NCI-H524 (cell line): ENCODE measurements around the gene BCAM.
"Not testable (repeated sequence)": the region's sequence is repeated elsewhere in the genome, so short reads cannot be mapped to it uniquely, and the experiment has no call there.

Source experiments
- DNase-seq, 2 experiments: peaks; one replicate each; lab custom pipeline; 2025; lab: John Stamatoyannopoulos, UW

Gene BCAM

GRCh38 chr19:44817725-44818465 is 9.0 kb downstream of the BCAM start:
- DNase-seq: no peak

DNA sequence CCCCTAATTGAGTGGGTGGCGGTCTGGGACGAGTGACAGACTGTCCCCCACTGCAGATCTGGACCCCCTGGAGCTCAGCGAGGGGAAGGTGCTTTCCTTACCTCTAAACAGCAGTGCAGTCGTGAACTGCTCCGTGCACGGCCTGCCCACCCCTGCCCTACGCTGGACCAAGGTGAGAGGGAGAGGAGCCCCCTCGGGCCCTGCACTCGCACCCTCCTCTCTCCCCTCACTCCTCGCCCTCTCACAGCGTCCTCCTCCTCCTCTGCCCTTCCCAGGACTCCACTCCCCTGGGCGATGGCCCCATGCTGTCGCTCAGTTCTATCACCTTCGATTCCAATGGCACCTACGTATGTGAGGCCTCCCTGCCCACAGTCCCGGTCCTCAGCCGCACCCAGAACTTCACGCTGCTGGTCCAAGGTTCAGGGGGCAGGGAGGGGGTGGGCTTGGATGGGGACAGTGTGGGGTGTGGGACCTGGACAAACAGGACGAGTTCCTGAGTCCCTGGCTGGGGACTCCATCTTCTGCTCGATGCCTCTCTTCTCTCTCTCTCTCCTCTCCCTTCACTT is 9.6 kb downstream of the BCAM start:
- no peak for DNase-seq

- DNase-seq: no peak
Observed at GRCh38 chr19:44819246-44819832, 10.4 kb downstream of the BCAM start.

DNA sequence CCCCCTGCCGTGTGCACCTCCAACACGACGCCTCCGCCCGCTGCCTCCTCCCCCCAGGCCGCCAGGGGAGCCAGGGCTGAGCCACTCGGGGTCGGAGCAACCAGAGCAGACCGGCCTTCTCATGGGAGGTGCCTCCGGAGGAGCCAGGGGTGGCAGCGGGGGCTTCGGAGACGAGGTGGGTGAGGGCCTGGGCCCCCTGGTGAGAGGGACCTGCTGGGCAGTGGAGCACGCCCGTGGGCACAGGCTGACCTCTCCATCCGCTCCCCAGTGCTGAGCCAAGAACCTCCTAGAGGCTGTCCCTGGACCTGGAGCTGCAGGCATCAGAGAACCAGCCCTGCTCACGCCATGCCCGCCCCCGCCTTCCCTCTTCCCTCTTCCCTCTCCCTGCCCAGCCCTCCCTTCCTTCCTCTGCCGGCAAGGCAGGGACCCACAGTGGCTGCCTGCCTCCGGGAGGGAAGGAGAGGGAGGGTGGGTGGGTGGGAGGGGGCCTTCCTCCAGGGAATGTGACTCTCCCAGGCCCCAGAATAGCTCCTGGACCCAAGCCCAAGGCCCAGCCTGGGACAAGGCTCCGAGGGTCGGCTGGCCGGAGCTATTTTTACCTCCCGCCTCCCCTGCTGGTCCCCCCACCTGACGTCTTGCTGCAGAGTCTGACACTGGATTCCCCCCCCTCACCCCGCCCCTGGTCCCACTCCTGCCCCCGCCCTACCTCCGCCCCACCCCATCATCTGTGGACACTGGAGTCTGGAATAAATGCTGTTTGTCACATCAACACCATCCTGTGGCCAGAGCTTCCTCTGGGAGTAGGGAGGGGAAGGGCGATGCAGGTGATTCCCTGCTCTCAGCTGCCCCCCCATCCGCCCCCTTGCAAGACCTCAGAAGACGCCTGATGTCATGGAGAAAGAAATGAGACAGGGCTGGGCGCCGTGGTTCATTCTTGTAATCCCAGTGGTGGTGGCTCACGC is 12.0 kb downstream of the BCAM start:
- no peak for DNase-seq

- DNase-seq: no peak
Observed at GRCh38 chr19:44822177-44822576, 13.3 kb downstream of the BCAM start.

DNA sequence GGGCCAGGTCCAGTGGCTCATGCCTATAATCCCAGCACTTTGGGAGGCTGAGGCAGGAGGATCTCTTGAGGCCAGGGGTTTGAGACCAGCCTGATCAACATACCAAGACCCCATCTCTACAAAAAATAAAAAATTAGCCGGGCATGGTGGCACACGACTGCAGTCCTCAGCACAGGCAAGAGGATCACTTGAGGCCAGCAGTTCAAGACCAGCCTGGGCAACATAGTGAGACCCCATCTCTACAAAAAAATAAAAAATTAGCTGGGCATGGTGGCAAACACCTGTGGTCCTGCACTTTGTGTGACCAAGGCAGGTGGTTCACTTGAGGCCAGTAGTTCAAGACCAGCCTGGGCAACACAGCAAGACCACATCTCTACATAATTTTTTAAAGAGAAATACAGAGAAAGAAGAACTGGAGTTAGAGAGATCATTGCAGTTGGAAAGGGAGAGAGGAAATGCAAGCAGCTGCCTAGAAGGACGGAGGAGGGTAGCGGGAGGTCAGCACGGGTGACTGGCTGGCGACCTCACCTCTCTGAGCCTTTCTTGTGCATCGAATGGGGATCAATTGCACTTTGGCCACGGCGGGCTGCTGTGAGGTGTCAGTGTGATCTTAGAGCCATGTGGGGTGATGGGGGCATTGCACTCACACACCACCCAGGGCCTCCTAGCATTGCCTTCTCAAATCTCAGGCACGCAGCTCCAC is 13.9 kb downstream of the BCAM start:
- DNase-seq: no peak

GRCh38 chr19:44823373-44823698 is 14.4 kb downstream of the BCAM start:
- no peak for DNase-seq

DNA sequence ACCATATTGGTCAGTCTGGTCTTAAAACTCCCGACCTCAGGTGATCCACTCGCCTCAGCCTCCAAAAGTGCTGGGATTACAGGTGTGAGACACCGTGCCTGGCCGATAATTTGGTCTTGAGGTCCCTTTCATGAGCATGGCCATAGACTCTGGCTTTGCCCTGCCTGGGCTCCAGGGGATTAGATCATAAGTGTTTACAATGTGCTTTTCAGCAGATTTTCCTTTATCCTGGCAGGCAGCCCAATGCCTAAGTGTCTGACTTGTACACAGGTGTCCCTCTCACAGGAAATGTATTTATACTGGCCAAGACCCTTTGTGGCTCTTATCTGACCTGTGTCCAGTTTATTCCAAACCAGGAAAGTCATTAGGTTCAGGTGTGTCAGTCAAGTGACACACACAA is 15.9 kb downstream of the BCAM start:
- peak; percentile 60 to 85 for DNase-seq

DNA sequence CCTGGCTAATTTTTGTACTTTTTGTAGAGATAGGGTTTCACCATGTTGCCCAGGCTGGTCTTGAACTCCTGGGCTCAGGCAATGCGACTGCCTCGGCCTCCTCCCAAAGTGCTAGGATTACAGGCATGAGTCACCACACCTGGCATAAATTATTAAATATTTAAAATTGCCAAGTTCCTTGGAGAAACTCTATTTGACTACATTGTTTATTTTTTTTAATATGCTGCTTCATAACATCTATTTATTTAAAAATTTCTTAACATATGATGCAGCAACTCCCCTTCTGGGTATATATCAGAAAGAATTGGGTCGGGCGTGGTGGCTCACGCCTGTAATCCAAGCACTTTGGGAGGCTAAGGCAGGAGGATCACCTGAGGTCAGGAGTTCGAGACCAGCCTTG is 24.0 kb downstream of the BCAM start:
- DNase-seq: not testable (repeated sequence)

GRCh38 chr19:44834399-44834798 is 25.5 kb downstream of the BCAM start:
- not testable (repeated sequence) for DNase-seq

DNA sequence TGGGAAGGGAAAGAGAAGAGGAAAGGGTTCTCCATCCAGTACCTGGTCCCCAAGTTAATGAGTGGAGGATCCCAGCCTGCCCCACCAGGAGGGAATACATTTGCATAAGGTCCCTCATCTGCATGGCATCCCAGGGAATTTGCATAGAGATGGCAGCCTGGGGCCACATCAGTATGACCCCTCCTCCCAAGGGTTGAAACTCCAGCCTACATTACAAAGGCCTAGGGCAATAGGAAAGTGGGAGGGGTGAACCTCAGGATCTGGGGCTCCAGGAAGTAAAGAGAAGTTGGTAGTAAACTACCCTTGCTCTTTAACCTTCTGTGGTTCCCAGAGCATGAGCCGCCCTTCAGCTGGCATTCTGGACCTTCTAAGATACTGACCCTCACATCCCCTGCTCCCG is 30.4 kb downstream of the BCAM start:
- DNase-seq: no peak

- DNase-seq: no peak
Observed at GRCh38 chr19:44840811-44841210, 31.9 kb downstream of the BCAM start.

GRCh38 chr19:44841231-44841630 is 32.3 kb downstream of the BCAM start:
- DNase-seq: no peak

DNA sequence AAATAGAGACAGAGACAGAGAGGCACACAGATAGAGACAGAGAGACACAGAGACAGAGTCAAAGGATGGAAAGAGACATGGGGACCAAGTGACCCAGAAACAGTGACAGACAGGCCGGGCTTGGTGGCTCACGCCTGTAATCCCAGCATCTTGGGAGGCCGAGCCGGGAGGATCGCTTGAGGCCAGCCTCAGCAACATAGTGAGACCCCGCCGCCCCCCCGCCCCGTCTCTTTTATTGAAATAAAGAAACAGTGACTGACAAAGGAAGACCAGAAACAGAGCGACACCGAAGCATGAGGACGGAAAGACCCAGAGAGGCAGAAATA is 36.3 kb downstream of the BCAM start:
- DNase-seq: no peak

GRCh38 chr19:44845612-44846454 is 36.9 kb downstream of the BCAM start, which contains the start of gene NECTIN2:
Gene NECTIN2 (plus strand): TSS chr19:44846297. CDS start chr19:44846526, 229 bp downstream.
- peak; percentile 78 to 85 for DNase-seq

DNA sequence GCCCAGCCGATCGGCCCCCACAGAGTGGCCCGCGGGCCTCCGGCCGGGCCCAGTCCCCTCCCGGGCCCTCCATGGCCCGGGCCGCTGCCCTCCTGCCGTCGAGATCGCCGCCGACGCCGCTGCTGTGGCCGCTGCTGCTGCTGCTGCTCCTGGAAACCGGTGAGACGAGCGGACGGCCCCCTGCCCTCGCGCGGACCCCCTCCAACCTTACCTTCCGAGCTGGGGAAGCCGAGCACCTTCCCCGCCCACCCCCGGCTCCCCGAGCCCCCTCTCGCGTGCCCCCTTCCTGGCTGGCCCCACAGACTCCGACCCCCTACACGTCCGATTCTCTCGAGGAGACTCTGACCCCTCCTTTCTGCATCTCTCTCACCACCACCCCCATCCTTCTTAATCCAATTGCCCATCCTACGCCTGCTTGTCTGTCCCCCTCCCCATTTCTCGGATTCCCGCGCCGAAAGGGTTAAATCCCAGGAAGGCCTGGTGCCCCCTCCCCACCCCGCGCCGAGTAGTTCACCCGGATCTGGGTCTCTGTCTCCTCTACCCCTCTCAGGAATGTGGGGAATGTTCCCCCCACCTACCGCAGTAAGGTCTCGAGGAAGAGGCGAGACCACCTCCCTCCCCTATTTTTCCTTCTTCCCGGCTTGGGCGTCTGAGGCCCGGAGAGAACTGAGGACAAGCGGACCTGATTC is 37.7 kb downstream of the BCAM start:
- DNase-seq: no peak

GRCh38 chr19:44847144-44848035 is 38.5 kb downstream of the BCAM start:
- no peak for DNase-seq

GRCh38 chr19:44848036-44848811 is 39.3 kb downstream of the BCAM start:
- DNase-seq: no peak
